Omental fat pad (tissue), 4 donors: ENCODE results near the gene SMIM13. TPM values are rescaled to one million over a fixed set of nuclear protein-coding genes. Genes with fewer than 3 reads are reported as not detected.

Experiments
- ATAC-seq: fragments of 150-250 bp; one replicate; pipeline ENCODE4 v1.9.1; 2016; ENCODE audit warnings: mild to moderate bottlenecking, moderate library complexity; ENCODE audit not compliant: low FRiP score
- DNase-seq: peaks from one replicate; pipeline ENCODE4 v3.0.0-alpha.2; 2019; ENCODE audit warnings: low spot score
- total RNA-seq, 4 donors: library from RNA; depleted of rRNA; stranded (reverse); fragments of >200 nt; gene quantifications; one replicate each; pipeline ENCODE4 v1.1.0, GENCODE V29; 2016
- TF ChIP-seq, protein P1 (sequence below), 3 donors: fragments of 450-650 bp; IDR thresholded peaks; one replicate each; pipeline ENCODE4 v1.5.1; 2016 to 2017; ENCODE audit warnings: antibody characterized with exemption in 3 of 3, mild to moderate bottlenecking in 3 of 3, moderate library complexity in 2 of 3

Gene SMIM13
- 1 to 10 TPM; 7.7 to 10.0 (median 8.2) TPM for total RNA-seq

GRCh38 chr6:11093626-11094410 lies at the start of gene SMIM13:
SMIM13 (plus strand) TSS chr6:11093834; CDS start chr6:11094314, 480 bp downstream.
- peak; percentile 85 for DNase-seq
- TF ChIP-seq, protein P1, sequence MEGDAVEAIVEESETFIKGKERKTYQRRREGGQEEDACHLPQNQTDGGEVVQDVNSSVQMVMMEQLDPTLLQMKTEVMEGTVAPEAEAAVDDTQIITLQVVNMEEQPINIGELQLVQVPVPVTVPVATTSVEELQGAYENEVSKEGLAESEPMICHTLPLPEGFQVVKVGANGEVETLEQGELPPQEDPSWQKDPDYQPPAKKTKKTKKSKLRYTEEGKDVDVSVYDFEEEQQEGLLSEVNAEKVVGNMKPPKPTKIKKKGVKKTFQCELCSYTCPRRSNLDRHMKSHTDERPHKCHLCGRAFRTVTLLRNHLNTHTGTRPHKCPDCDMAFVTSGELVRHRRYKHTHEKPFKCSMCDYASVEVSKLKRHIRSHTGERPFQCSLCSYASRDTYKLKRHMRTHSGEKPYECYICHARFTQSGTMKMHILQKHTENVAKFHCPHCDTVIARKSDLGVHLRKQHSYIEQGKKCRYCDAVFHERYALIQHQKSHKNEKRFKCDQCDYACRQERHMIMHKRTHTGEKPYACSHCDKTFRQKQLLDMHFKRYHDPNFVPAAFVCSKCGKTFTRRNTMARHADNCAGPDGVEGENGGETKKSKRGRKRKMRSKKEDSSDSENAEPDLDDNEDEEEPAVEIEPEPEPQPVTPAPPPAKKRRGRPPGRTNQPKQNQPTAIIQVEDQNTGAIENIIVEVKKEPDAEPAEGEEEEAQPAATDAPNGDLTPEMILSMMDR (IDR thresholded peaks at IDR 0.05) = peak in 1 of 3 donors; percentile 62
- ATAC-seq = peak; percentile 98

DNA sequence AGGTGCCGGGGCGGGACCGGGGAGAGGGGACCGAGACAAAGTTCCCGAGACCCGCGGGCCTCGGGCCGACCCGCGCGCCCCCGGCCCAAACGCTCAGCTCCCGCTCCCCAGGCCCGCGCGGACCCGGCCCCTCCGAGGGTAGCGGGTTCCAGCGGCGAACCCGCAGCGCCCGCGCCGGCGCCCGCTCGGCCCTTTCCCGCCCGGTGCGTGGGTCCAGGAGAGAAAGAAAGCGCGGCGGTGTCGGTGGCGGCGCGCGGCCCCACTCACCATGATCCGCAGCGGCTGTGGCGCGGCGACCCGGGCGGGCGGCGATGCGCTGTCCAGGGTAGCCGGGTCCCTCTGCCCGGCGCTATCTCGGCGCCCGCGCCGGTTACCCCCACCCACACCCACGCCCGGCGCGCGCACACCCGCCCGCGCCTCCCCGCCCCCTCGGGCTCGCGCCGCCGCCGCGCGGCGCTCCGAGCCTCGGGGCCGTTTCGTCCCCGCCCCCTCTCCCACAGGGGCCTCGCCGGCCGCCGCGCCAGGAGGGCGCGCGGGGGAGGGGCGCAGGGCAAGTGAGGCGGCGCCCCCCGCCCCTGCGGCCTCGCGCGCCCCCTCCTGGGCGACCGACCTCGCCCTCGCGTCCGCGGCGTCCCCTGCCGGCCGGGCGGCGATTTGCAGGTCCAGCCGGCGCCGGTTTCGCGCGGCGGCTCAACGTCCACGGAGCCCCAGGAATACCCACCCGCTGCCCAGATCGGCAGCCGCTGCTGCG lies 49.5 kb upstream of the SMIM13 start, which contains the start of gene ELOVL2:
Gene ELOVL2, minus strand, starts transcription at position 345 of the 751 bp plus-strand sequence. Its CDS starts 75 bp downstream, at position 270.
- peak; percentile 53 for ATAC-seq
- DNase-seq = no peak
- TF ChIP-seq, protein P1 (IDR thresholded peaks at IDR 0.05) = peak in 1 of 3 donors; percentile 43

DNA sequence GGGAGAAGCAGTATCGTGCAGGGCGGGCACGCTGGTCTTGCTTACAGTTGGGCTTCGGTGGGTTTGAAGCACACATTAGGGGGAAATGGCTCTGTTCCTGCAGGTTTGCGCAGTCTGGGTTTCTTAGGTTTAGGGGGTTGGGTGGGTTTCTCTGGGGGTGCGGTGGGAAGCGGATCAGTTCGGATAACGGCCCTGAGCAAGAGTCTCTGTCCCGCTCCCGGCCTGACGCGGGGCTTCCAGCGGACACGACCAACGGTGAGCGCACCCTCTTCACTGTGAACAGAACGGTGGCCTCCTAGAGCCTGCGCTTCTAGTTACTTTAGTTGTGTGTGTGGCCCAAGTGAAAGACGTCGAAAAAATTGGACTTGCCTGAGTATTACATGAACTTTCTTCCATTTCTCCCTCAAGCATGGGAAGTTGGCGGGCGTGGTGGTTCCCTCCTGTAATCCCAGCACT lies 48.9 kb upstream of the SMIM13 start:
- TF ChIP-seq, protein P1 (IDR thresholded peaks at IDR 0.05) = no peak
- ATAC-seq (no peak), DNase-seq (no peak)

- no peak for DNase-seq
- no peak for ATAC-seq
- TF ChIP-seq, protein P1 (IDR thresholded peaks at IDR 0.05) = no peak
These were observed 42.9 kb upstream of the SMIM13 start for GRCh38 chr6:11050731-11051130.

DNA sequence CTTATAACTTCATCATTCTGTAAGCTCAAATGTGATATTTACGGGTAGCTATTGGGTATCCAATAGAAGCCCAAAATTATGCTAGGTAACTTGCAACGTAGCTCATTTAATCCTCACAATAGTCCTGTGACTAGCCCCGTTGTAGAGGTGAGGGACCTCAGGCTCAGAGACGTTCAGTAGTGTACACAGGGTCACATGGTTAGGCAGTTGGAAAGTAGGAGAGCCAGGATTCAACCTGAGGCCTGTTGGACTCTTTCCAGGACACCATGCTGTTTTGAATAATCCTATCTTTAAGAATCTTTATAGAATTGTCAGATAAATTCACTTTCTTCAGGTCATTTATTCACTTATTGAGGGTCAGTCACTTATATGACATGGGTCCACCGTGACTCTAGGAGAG lies 40.3 kb upstream of the SMIM13 start:
- DNase-seq (no peak), ATAC-seq (no peak)
- TF ChIP-seq, protein P1 (IDR thresholded peaks at IDR 0.05) = no peak

DNA sequence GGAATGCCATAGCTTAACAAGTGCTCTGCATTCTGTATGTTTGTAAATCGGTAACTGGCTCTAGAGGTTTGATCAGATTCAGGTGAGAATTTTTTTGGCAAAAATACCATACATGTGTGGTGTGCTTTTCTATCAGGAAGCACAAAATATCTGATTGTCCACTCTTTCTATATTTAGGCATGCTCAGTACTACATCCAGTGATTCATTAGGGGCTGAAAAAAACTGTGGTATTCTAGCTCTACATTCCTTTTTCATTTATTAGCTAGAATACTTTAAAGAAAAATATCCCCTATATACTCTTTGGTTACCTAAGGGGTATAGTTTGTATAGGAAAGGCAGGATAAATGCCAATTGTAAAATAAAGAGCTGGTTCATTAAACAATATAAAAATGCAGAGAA lies 38.9 kb upstream of the SMIM13 start:
- ATAC-seq (no peak), DNase-seq (no peak)
- TF ChIP-seq, protein P1 (IDR thresholded peaks at IDR 0.05) = no peak
